ENCODE measurements around the gene CREB5. TPM values are rescaled to one million over a fixed set of nuclear protein-coding genes. Genes with fewer than 3 reads are reported as not detected.

CREB5 gene
- total and polyA plus RNA-seq, 2 of the 13 experiments (the other 11 are each of a cell fraction or from before 2014, with no cell fraction given), result 0.38 to 0.71 TPM

DNA sequence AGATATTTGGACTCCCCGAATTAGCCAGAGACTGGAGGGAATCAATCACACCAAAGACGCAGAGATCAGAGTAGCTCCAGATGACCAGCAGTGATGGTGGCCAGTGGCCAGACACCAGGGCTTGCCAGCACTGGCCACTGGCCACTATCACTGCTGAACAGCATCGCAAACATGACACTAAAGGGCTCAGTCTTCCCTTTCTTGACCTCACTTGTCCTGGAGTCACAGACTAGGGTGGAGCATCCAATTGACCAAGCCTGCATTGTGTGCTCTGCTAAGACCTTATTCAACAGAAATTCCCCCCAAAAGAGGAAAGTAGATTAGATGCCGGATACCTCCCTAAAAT, 234.7 kb downstream of the CREB5 start:
- no peak for TF ChIP-seq ZSCAN20 (CRISPR knock-in tag; IDR thresholded peaks at IDR 0.05; ENCODE audit: borderline replicate concordance)
- TF ChIP-seq, protein P1, sequence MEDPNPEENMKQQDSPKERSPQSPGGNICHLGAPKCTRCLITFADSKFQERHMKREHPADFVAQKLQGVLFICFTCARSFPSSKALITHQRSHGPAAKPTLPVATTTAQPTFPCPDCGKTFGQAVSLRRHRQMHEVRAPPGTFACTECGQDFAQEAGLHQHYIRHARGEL (CRISPR knock-in tag; IDR thresholded peaks at IDR 0.05), result no peak
- Histone ChIP-seq H3K27me3 (ENCODE audit: control insufficient read depth in 1 of 2, insufficient read depth in 2 of 2, low read length in 2 of 2) (peaks cover 0 to 5% of the 10 kb centered on the region in 2 experiments; a peak in 1 of 5 replicates), H3K4me3 (replicated peaks in 1 of 3; ENCODE audit: insufficient read depth in 1 of 3, low read depth in 2 of 3, low read length in 3 of 3) (no peak overlapping the region), H3K27ac (ENCODE audit: extremely low read length, insufficient read depth, low read length) (no peak overlapping the region), H4K20me1 (ENCODE audit: insufficient read depth, low read length) (no peaks in the 10 kb centered on the region), H3K79me2 (ENCODE audit: insufficient read depth, low read length) (no peaks in the 10 kb centered on the region), H3K4me2 (ENCODE audit: low read depth, low read length) (no peak overlapping the region), H3K9me3 (ENCODE audit: low read length) (no peaks in the 10 kb centered on the region), H3K4me1 (ENCODE audit: insufficient read depth, low read length) (no peaks in the 10 kb centered on the region), H3K9ac (ENCODE audit: insufficient read depth, low read depth, low read length) (no peak overlapping the region), H3K36me3 (replicated peaks in 1 of 2; ENCODE audit: control insufficient read depth in 1 of 2, insufficient read depth in 2 of 2, low read length in 2 of 2) (no peaks in the 10 kb centered on the region), H2AFZ (ENCODE audit: low read length) (no peak overlapping the region)
- in situ Hi-C loops (cut with HindIII; ENCODE audit: extremely low pct_ligation_motif_present, low pct_unique_long_range_greater_than_20kb) (no loop called here), intact Hi-C loops (cut with micrococcal nuclease; ENCODE audit: unreplicated experiment) (no loop called here)
- ChIA-PET CTCF (ENCODE audit: low intra/inter-chr PET ratio, low total read pairs) (no interaction called here), POLR2A (no interaction called here)
- FAIRE-seq, result no peak
- ATAC-seq, result no peak
- BruUV-seq (replicated peaks), result no TSS peak
- WGBS (ENCODE audit: low lambda C conversion rate), result 33% methylated on average over 4 of the region's 4 CpGs
- DNase-seq (ENCODE audit: low spot score), result no peak

DNA sequence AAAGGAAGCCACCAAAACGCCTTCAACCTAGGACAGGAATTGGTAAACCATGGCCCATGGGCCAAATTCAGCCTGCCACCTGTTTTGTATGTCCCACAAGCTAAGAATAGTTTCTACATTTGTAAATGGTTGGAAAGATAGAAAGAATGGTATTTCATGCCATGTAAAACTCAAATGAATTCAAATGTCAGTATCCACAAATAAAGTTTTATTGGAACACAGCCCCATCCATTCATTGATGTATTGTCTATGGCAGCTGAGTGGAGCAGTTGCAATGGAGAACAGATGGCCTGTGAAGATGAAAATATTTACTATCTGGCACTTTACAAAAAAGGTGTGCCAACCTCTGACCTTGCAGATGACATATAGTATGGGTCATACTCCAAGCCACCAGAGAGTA, 236.9 kb downstream of the CREB5 start:
- Histone ChIP-seq H3K9ac (ENCODE audit: insufficient read depth, low read depth, low read length) (no peak overlapping the region), H3K36me3 (replicated peaks in 1 of 2; ENCODE audit: control insufficient read depth in 1 of 2, insufficient read depth in 2 of 2, low read length in 2 of 2) (no peaks in the 10 kb centered on the region), H2AFZ (ENCODE audit: low read length) (no peak overlapping the region), H3K4me3 (replicated peaks in 1 of 3; ENCODE audit: insufficient read depth in 1 of 3, low read depth in 2 of 3, low read length in 3 of 3) (no peak overlapping the region), H3K27me3 (ENCODE audit: control insufficient read depth in 1 of 2, insufficient read depth in 2 of 2, low read length in 2 of 2) (no peaks in the 10 kb centered on the region), H4K20me1 (ENCODE audit: insufficient read depth, low read length) (no peaks in the 10 kb centered on the region), H3K27ac (ENCODE audit: extremely low read length, insufficient read depth, low read length) (no peak overlapping the region), H3K9me3 (ENCODE audit: low read length) (no peaks in the 10 kb centered on the region), H3K4me2 (ENCODE audit: low read depth, low read length) (no peak overlapping the region), H3K4me1 (ENCODE audit: insufficient read depth, low read length) (no peaks in the 10 kb centered on the region), H3K79me2 (ENCODE audit: insufficient read depth, low read length) (no peaks in the 10 kb centered on the region)
- ATAC-seq (no peak), DNase-seq (ENCODE audit: low spot score) (no peak), FAIRE-seq (no peak)
- intact Hi-C loops (cut with micrococcal nuclease; ENCODE audit: unreplicated experiment), result no loop called here
- POLR2A ChIA-PET, result no interaction called here
- WGBS (ENCODE audit: low lambda C conversion rate), result 0% methylated on average over 1 of the region's 1 CpG
- in situ Hi-C loops (cut with HindIII; ENCODE audit: extremely low pct_ligation_motif_present, low pct_unique_long_range_greater_than_20kb), result no loop called here
- no TSS peak for BruUV-seq (replicated peaks)
- CTCF ChIA-PET (ENCODE audit: low intra/inter-chr PET ratio, low total read pairs), result no interaction called here
- TF ChIP-seq, protein P2, sequence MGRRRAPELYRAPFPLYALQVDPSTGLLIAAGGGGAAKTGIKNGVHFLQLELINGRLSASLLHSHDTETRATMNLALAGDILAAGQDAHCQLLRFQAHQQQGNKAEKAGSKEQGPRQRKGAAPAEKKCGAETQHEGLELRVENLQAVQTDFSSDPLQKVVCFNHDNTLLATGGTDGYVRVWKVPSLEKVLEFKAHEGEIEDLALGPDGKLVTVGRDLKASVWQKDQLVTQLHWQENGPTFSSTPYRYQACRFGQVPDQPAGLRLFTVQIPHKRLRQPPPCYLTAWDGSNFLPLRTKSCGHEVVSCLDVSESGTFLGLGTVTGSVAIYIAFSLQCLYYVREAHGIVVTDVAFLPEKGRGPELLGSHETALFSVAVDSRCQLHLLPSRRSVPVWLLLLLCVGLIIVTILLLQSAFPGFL (CRISPR knock-in tag; IDR thresholded peaks at IDR 0.05), result no peak
- TF ChIP-seq ZNF10 (CRISPR knock-in tag; IDR thresholded peaks at IDR 0.05; ENCODE audit: borderline replicate concordance, low read depth) (no peak), TFAP4 (IDR thresholded peaks at IDR 0.05; ENCODE audit: borderline replicate concordance, low read depth) (no peak), STAG1 (CRISPR knock-in tag; IDR thresholded peaks at IDR 0.05) (no peak), SAP130 (CRISPR knock-in tag; IDR thresholded peaks at IDR 0.05; ENCODE audit: low read depth) (no peak), ELF4 (CRISPR knock-in tag; IDR thresholded peaks at IDR 0.05; ENCODE audit: borderline replicate concordance) (no peak), DPF2 (CRISPR knock-in tag; IDR thresholded peaks at IDR 0.05; ENCODE audit: borderline replicate concordance, low read depth) (no peak), SMAD1 (CRISPR knock-in tag; IDR thresholded peaks at IDR 0.05; ENCODE audit: borderline replicate concordance, low read depth) (no peak), SKI (IDR thresholded peaks at IDR 0.05; ENCODE audit: partially characterized antibody) (no peak), DMAP1 (CRISPR knock-in tag; IDR thresholded peaks at IDR 0.05) (no peak)
- TF ChIP-seq, protein P3, sequence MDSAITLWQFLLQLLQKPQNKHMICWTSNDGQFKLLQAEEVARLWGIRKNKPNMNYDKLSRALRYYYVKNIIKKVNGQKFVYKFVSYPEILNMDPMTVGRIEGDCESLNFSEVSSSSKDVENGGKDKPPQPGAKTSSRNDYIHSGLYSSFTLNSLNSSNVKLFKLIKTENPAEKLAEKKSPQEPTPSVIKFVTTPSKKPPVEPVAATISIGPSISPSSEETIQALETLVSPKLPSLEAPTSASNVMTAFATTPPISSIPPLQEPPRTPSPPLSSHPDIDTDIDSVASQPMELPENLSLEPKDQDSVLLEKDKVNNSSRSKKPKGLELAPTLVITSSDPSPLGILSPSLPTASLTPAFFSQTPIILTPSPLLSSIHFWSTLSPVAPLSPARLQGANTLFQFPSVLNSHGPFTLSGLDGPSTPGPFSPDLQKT (CRISPR knock-in tag; IDR thresholded peaks at IDR 0.05; ENCODE audit: borderline replicate concordance), result no peak
- TF ChIP-seq, protein P4, sequence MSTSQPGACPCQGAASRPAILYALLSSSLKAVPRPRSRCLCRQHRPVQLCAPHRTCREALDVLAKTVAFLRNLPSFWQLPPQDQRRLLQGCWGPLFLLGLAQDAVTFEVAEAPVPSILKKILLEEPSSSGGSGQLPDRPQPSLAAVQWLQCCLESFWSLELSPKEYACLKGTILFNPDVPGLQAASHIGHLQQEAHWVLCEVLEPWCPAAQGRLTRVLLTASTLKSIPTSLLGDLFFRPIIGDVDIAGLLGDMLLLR (CRISPR knock-in tag; IDR thresholded peaks at IDR 0.05), result no peak
